SJCRH30 (cell line): ENCODE data around the gene PPIP5K1. TPM values are rescaled to one million over a fixed set of nuclear protein-coding genes. Genes with fewer than 3 reads are reported as not detected.
A peak's percentile ranks its signal among the peaks of the same experiment; 100 is the strongest.
"Not testable (repeated sequence)": the region's sequence is repeated elsewhere in the genome, so short reads cannot be mapped to it uniquely, and the experiment has no call there.

ENCODE experiments used
- DNase-seq, 2 experiments: peaks; one replicate each; pipeline ENCODE4 v3.0.0-alpha.2; 2015 to 2020
- H3K27ac ChIP-seq: fragments of 250-450 bp; sonication (Bioruptor Pico); 2 replicates; pipeline ENCODE4 v1.5.1; 2020; ENCODE audit warnings: mild to moderate bottlenecking, moderate library complexity
- H3K27me3 ChIP-seq: fragments of 250-450 bp; sonication (Bioruptor Pico); 2 replicates; pipeline ENCODE4 v1.5.1; 2020; ENCODE audit warnings: mild to moderate bottlenecking, moderate library complexity
- H3K36me3 ChIP-seq: fragments of 250-450 bp; sonication (Bioruptor Pico); 2 replicates; pipeline ENCODE4 v1.5.1; 2020; ENCODE audit warnings: mild to moderate bottlenecking, moderate library complexity
- H3K4me1 ChIP-seq: fragments of 250-450 bp; sonication (Bioruptor Pico); 2 replicates; pipeline ENCODE4 v1.5.1; 2020; ENCODE audit warnings: mild to moderate bottlenecking, moderate library complexity
- H3K4me3 ChIP-seq: fragments of 250-450 bp; sonication (Bioruptor Pico); 2 replicates; pipeline ENCODE4 v1.5.1; 2020; ENCODE audit warnings: mild to moderate bottlenecking, moderate library complexity
- H3K9me3 ChIP-seq: fragments of 250-450 bp; sonication (Bioruptor Pico); replicated peaks from 2 replicates; pipeline ENCODE4 v1.5.1; 2020; ENCODE audit warnings: mild to moderate bottlenecking, moderate library complexity
- total RNA-seq: library from RNA; depleted of rRNA; stranded (reverse); fragments of >200 nt; shearing (Covaris generic); gene quantifications from 2 replicates; pipeline ENCODE4 v1.2.3, GENCODE V29; 2014

Gene PPIP5K1
- total RNA-seq, 1 experiment from 2014 or later: 14.3 TPM

- H3K9me3 ChIP-seq, H3K36me3 ChIP-seq, H3K4me3 ChIP-seq, DNase-seq, H3K4me1 ChIP-seq, H3K27me3 ChIP-seq, H3K27ac ChIP-seq: not testable (repeated sequence)
These were observed 26.2 kb downstream of the PPIP5K1 start for GRCh38 chr15:43563793-43564192.

- not testable (repeated sequence) for H3K9me3 ChIP-seq, H3K4me3 ChIP-seq, H3K27me3 ChIP-seq, H3K36me3 ChIP-seq, H3K27ac ChIP-seq, DNase-seq, H3K4me1 ChIP-seq
These were observed 27.3 kb downstream of the PPIP5K1 start for GRCh38 chr15:43562753-43563152.

- H3K9me3 ChIP-seq: no peaks in the 10 kb centered on the region
- H3K4me3 ChIP-seq: no peak overlapping the region
- no peaks in the 10 kb centered on the region for H3K27me3 ChIP-seq
- peaks cover 5% of the 10 kb centered on the region; the same call in 1 of the 2 replicates for H3K36me3 ChIP-seq
- H3K27ac ChIP-seq: no peak overlapping the region
- no peak for DNase-seq
- no peaks in the 10 kb centered on the region for H3K4me1 ChIP-seq
These were observed 37.0 kb downstream of the PPIP5K1 start for GRCh38 chr15:43552986-43553385.

GRCh38 chr15:43552256-43552655, 37.8 kb downstream of the PPIP5K1 start:
- no peak for DNase-seq
- Histone ChIP-seq H3K36me3 (peaks cover 5% of the 10 kb centered on the region; the same call in 1 of the 2 replicates), H3K4me1 (no peaks in the 10 kb centered on the region), H3K9me3 (no peaks in the 10 kb centered on the region), H3K27ac (no peak overlapping the region), H3K4me3 (no peak overlapping the region), H3K27me3 (no peaks in the 10 kb centered on the region)

GRCh38 chr15:43550527-43551363, 39.3 kb downstream of the PPIP5K1 start:
- no peak for DNase-seq
- peaks cover 3% of the 10 kb centered on the region; the same call in 1 of the 2 replicates for H3K36me3 ChIP-seq
- no peaks in the 10 kb centered on the region for H3K4me1 ChIP-seq
- no peaks in the 10 kb centered on the region; the same call in 1 of the 2 replicates for H3K9me3 ChIP-seq
- no peak overlapping the region for H3K27ac ChIP-seq
- H3K4me3 ChIP-seq: no peak overlapping the region
- H3K27me3 ChIP-seq: no peaks in the 10 kb centered on the region

GRCh38 chr15:43547539-43547938, 42.5 kb downstream of the PPIP5K1 start:
- no peaks in the 10 kb centered on the region for H3K4me1 ChIP-seq
- H3K36me3 ChIP-seq: peaks cover 3% of the 10 kb centered on the region; the same call in 1 of the 2 replicates
- H3K27ac ChIP-seq: no peak overlapping the region
- H3K4me3 ChIP-seq: no peak overlapping the region
- H3K9me3 ChIP-seq: no peaks in the 10 kb centered on the region; the same call in 1 of the 2 replicates
- H3K27me3 ChIP-seq: no peaks in the 10 kb centered on the region
- no peak for DNase-seq

GRCh38 chr15:43545426-43545825, 44.6 kb downstream of the PPIP5K1 start:
- H3K4me3 ChIP-seq: no peak overlapping the region
- H3K36me3 ChIP-seq: peaks cover 3% of the 10 kb centered on the region; the same call in 1 of the 2 replicates
- H3K4me1 ChIP-seq: no peaks in the 10 kb centered on the region
- no peaks in the 10 kb centered on the region; the same call in 1 of the 2 replicates for H3K9me3 ChIP-seq
- no peaks in the 10 kb centered on the region for H3K27me3 ChIP-seq
- peak in 1 of 2 experiments; percentile 52 for DNase-seq
- H3K27ac ChIP-seq: no peak overlapping the region

- Histone ChIP-seq H3K4me3 (no peak overlapping the region), H3K9me3 (no peaks in the 10 kb centered on the region; the same call in 1 of the 2 replicates), H3K36me3 (peaks cover 3% of the 10 kb centered on the region; the same call in 1 of the 2 replicates), H3K27me3 (no peaks in the 10 kb centered on the region), H3K27ac (no peak overlapping the region), H3K4me1 (no peaks in the 10 kb centered on the region)
- no peak for DNase-seq
These were observed 45.7 kb downstream of the PPIP5K1 start for GRCh38 chr15:43544266-43544665.

- Histone ChIP-seq H3K4me3 (no peak overlapping the region), H3K27me3 (no peaks in the 10 kb centered on the region), H3K4me1 (no peaks in the 10 kb centered on the region), H3K27ac (no peak overlapping the region), H3K9me3 (peaks cover under 1% of the 10 kb centered on the region; the same call in 1 of the 2 replicates), H3K36me3 (0 out of 2 replicates have a peak, but pooled peaks cover under 1% of the 10 kb centered on the region)
- DNase-seq: no peak
These were observed 48.2 kb downstream of the PPIP5K1 start for GRCh38 chr15:43541785-43542184.

GRCh38 chr15:43538091-43538490, 51.9 kb downstream of the PPIP5K1 start:
- no peak for DNase-seq
- Histone ChIP-seq H3K27ac (no peak overlapping the region), H3K27me3 (no peaks in the 10 kb centered on the region), H3K4me1 (no peaks in the 10 kb centered on the region), H3K9me3 (0 out of 2 replicates have a peak, but pooled peaks cover 2% of the 10 kb centered on the region), H3K4me3 (no peak overlapping the region), H3K36me3 (peaks cover 6% of the 10 kb centered on the region)

GRCh38 chr15:43534897-43535296, 55.1 kb downstream of the PPIP5K1 start:
- no peak for DNase-seq
- H3K36me3 ChIP-seq: peaks cover 6% of the 10 kb centered on the region
- H3K9me3 ChIP-seq: 0 out of 2 replicates have a peak, but pooled peaks cover 2% of the 10 kb centered on the region
- no peak overlapping the region for H3K4me3 ChIP-seq
- no peaks in the 10 kb centered on the region for H3K4me1 ChIP-seq
- no peaks in the 10 kb centered on the region for H3K27me3 ChIP-seq
- H3K27ac ChIP-seq: no peak overlapping the region

- H3K36me3 ChIP-seq, H3K4me3 ChIP-seq, DNase-seq, H3K4me1 ChIP-seq, H3K27ac ChIP-seq, H3K9me3 ChIP-seq, H3K27me3 ChIP-seq: not testable (repeated sequence)
These were observed 57.2 kb downstream of the PPIP5K1 start for GRCh38 chr15:43532826-43533225.

GRCh38 chr15:43531018-43531670, 58.9 kb downstream of the PPIP5K1 start:
- Histone ChIP-seq H3K4me3 (no peak overlapping the region), H3K27ac (no peak overlapping the region), H3K36me3 (peaks cover 7% of the 10 kb centered on the region), H3K9me3 (no peaks in the 10 kb centered on the region), H3K27me3 (no peaks in the 10 kb centered on the region), H3K4me1 (no peaks in the 10 kb centered on the region)
- DNase-seq: no peak

- Histone ChIP-seq H3K27me3 (no peaks in the 10 kb centered on the region), H3K36me3 (peaks cover 21% of the 10 kb centered on the region), H3K27ac (no peak overlapping the region), H3K4me1 (no peaks in the 10 kb centered on the region), H3K9me3 (no peaks in the 10 kb centered on the region), H3K4me3 (no peak overlapping the region)
- DNase-seq: no peak
These were observed 60.2 kb downstream of the PPIP5K1 start for GRCh38 chr15:43529587-43530345.
